HepG2 (cell line): ENCODE data around the gene BTBD19. TPM values are rescaled to one million over a fixed set of nuclear protein-coding genes. Genes with fewer than 3 reads are reported as not detected.
A peak's percentile ranks its signal among the peaks of the same experiment; 100 is the strongest.

Source experiments
- CEBPG ChIP-seq: IDR thresholded peaks from 2 replicates; pipeline ENCODE4 v1.6.1; 2016
- EEA1 ChIP-seq: sonication (generic); formaldehyde crosslinking; IDR thresholded peaks from 2 replicates; pipeline ENCODE4 v1.5.1; 2020; ENCODE audit warnings: mild to moderate bottlenecking, missing genetic modification reagents, borderline replicate concordance
- EHMT2 ChIP-seq: fragments of 200-600 bp; sonication (generic); IDR thresholded peaks from 2 replicates; pipeline ENCODE4 v1.7.0; 2017; ENCODE audit warnings: antibody characterized with exemption, low read depth, low read length, borderline replicate concordance
- FOXP4 ChIP-seq: sonication (generic); formaldehyde crosslinking; IDR thresholded peaks from 2 replicates; pipeline ENCODE4 v1.4.0; 2020; ENCODE audit warnings: missing genetic modification reagents
- HCFC1 ChIP-seq: fragments of 150-350 bp; IDR thresholded peaks from 2 replicates; pipeline ENCODE4 v1.6.1; 2014; ENCODE audit warnings: low read depth, low read length
- HDAC2 ChIP-seq: sonication (generic); formaldehyde crosslinking; IDR thresholded peaks from 2 replicates; pipeline ENCODE4 v1.4.0; 2020; ENCODE audit warnings: missing genetic modification reagents
- HOXA3 ChIP-seq: sonication (generic); formaldehyde crosslinking; IDR thresholded peaks from 2 replicates; pipeline ENCODE4 v1.5.0; 2020; ENCODE audit warnings: missing genetic modification reagents
- MATR3 ChIP-seq: sonication (generic); formaldehyde crosslinking; IDR thresholded peaks from 2 replicates; pipeline ENCODE4 v1.4.0; 2020; ENCODE audit warnings: missing genetic modification reagents
- MIER2 ChIP-seq: IDR thresholded peaks from 2 replicates; pipeline ENCODE4 v1.6.1; 2016; ENCODE audit warnings: missing biosample characterization, missing genetic modification reagents
- MNT ChIP-seq: fragments of 450-650 bp; IDR thresholded peaks from 2 replicates; pipeline ENCODE4 v1.6.1; 2016
- MXI1 ChIP-seq: IDR thresholded peaks from 3 replicates; pipeline ENCODE4 v1.6.1; 2012; ENCODE audit warnings: low read depth, low read length, inconsistent platforms, borderline replicate concordance
- PHF21A ChIP-seq: sonication (generic); formaldehyde crosslinking; IDR thresholded peaks from 2 replicates; pipeline ENCODE4 v1.5.0; 2020; ENCODE audit warnings: mild to moderate bottlenecking, missing genetic modification reagents
- SALL2 ChIP-seq: sonication (generic); formaldehyde crosslinking; IDR thresholded peaks from 2 replicates; pipeline ENCODE4 v1.8.1; 2023; ENCODE audit warnings: mild to moderate bottlenecking, missing genetic modification reagents, inconsistent platforms
- SPEN ChIP-seq: sonication (generic); formaldehyde crosslinking; IDR thresholded peaks from 2 replicates; pipeline ENCODE4 v1.5.1; 2020; ENCODE audit warnings: low read depth, mild to moderate bottlenecking, missing genetic modification reagents
- TBL1XR1 ChIP-seq: fragments of 150-350 bp; IDR thresholded peaks from 2 replicates; pipeline ENCODE4 v1.6.1; 2014; ENCODE audit warnings: borderline replicate concordance, low read length; ENCODE audit not compliant: partially characterized antibody
- THAP8 ChIP-seq: sonication (generic); formaldehyde crosslinking; IDR thresholded peaks from 2 replicates; pipeline ENCODE4 v1.5.1; 2020; ENCODE audit warnings: missing genetic modification reagents, mild to moderate bottlenecking, borderline replicate concordance
- XBP1 ChIP-seq: sonication (generic); formaldehyde crosslinking; IDR thresholded peaks from 2 replicates; pipeline ENCODE4 v1.5.0; 2020; ENCODE audit warnings: missing genetic modification reagents
- ZNF562 ChIP-seq: sonication (generic); formaldehyde crosslinking; IDR thresholded peaks from 2 replicates; pipeline ENCODE4 v1.8.0; 2022; ENCODE audit warnings: missing genetic modification reagents, borderline replicate concordance
- ZNF570 ChIP-seq: sonication (generic); formaldehyde crosslinking; IDR thresholded peaks from 2 replicates; pipeline ENCODE4 v1.4.0; 2020; ENCODE audit warnings: mild to moderate bottlenecking, missing genetic modification reagents, borderline replicate concordance
- ZNF775 ChIP-seq: sonication (generic); formaldehyde crosslinking; IDR thresholded peaks from 2 replicates; pipeline ENCODE4 v1.4.0; 2020; ENCODE audit warnings: missing genetic modification reagents, mild to moderate bottlenecking, moderate library complexity, borderline replicate concordance
- ZNF816 ChIP-seq: sonication (generic); formaldehyde crosslinking; IDR thresholded peaks from 2 replicates; pipeline ENCODE4 v1.8.0; 2022; ENCODE audit warnings: missing genetic modification reagents, mild to moderate bottlenecking, borderline replicate concordance
- polyA plus RNA-seq, 8 experiments: library from polyadenylated mRNA; depleted of rRNA in 3 of 8; stranded (reverse) in 7 of 8; unstranded in 1 of 8; fragments of >200 nt; fragmentation: Illumina TruSeq in 4 of 8; extraction: Trizol in 4 of 8; gene quantifications; 2 replicates each; pipeline versions ENCODE4 v1.2.1 to v1.2.3, GENCODE V29; 2011 to 2016; ENCODE audit warnings: low read depth in 4 of 8, missing spikeins in 1 of 8, mixed read lengths in 1 of 8; ENCODE audit not compliant: insufficient read depth in 1 of 8
- total RNA-seq, 5 experiments: library from RNA; depleted of rRNA; stranded (reverse); fragments of >200 nt; fragmentation: Illumina TruSeq; extraction: Trizol; gene quantifications; 2 replicates each; pipeline ENCODE4 v1.2.3, GENCODE V29; 2016; ENCODE audit warnings: low read depth in 1 of 5
- TF ChIP-seq, protein P1 (sequence below): sonication (generic); formaldehyde crosslinking; IDR thresholded peaks from 2 replicates; pipeline ENCODE4 v1.9.0; 2022; ENCODE audit warnings: missing genetic modification reagents, mild to moderate bottlenecking, borderline replicate concordance
- TF ChIP-seq, protein P2 (sequence below): sonication (generic); IDR thresholded peaks from 2 replicates; pipeline ENCODE4 v1.6.1; 2016; ENCODE audit warnings: low read depth, borderline replicate concordance

Gene BTBD19
- total and polyA plus RNA-seq, 2 of the 13 experiments (the other 11 are each of a cell fraction or from before 2014, with no cell fraction given): 2.7 to 6.7 TPM

DNA sequence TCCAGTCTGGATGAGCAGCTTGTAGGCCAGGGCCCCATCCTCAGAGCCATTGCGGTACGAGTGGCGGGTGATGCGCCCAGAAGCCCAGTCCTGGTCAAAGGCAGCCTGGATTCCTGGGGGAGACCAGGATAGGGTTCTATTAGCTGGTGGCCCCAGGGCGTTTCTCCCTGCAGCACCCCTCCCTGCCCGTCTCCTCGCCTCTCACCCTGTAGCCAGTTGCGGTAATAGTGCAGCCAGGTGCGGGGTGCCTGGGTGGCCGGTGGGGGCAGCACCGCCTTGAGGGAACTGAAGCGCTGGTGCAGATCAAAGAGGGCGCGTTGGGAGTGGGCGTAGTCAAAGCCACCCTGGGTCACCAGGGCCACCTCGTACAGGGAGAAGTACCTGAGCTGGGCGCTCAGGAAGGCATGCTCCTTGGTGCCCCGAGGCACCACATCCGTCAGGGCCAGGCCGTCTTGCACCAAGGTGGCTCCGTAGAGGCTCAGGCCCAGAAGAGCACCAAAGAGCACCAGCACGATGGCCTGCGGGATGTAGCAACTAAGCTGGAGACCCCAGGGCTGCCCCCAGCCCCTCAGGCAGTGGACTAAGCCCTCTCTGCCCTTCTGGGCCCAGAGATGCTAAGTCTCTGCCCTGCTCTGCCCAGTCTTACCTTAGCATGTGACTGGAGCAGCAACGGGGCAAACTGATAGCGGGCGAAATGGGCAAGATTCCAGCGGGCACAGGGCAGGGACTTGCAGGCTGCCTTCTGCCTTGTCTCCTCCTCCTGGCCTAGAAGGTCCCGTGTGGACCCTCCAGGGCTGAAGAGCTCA, 19.1 kb downstream of the BTBD19 start (continued):
- no peak for TF ChIP-seq FOXP4 (CRISPR knock-in tag)
- 0 out of 2 replicates have a peak, but pooled peaks have one; percentile 23 for TF ChIP-seq MIER2 (CRISPR knock-in tag)
- peak; percentile 8; the same call in 1 of the 2 replicates for TF ChIP-seq PHF21A
- TF ChIP-seq XBP1 (CRISPR knock-in tag): no peak
- no peak for TF ChIP-seq MNT
- TF ChIP-seq HDAC2: no peak; the same call in 1 of the 2 replicates
- peak; percentile 33; the same call in 1 of the 2 replicates for TF ChIP-seq CEBPG
- TF ChIP-seq EEA1 (CRISPR knock-in tag): 0 out of 2 replicates have a peak, but pooled peaks have one; percentile 15
- no peak for TF ChIP-seq ZNF775 (CRISPR knock-in tag)
- TF ChIP-seq TBL1XR1: no peak
- TF ChIP-seq, protein P1, sequence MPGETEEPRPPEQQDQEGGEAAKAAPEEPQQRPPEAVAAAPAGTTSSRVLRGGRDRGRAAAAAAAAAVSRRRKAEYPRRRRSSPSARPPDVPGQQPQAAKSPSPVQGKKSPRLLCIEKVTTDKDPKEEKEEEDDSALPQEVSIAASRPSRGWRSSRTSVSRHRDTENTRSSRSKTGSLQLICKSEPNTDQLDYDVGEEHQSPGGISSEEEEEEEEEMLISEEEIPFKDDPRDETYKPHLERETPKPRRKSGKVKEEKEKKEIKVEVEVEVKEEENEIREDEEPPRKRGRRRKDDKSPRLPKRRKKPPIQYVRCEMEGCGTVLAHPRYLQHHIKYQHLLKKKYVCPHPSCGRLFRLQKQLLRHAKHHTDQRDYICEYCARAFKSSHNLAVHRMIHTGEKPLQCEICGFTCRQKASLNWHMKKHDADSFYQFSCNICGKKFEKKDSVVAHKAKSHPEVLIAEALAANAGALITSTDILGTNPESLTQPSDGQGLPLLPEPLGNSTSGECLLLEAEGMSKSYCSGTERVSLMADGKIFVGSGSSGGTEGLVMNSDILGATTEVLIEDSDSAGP (CRISPR knock-in tag): peak; percentile 49; the same call in 1 of the 2 replicates
- TF ChIP-seq ZNF570 (CRISPR knock-in tag): no peak
- no peak; the same call in 1 of the 2 replicates for TF ChIP-seq SPEN (CRISPR knock-in tag)
- no peak for TF ChIP-seq EHMT2
- peak; percentile 34 for TF ChIP-seq HOXA3 (CRISPR knock-in tag)
- peak; percentile 52; the same call in 1 of the 3 replicates for TF ChIP-seq MXI1
- TF ChIP-seq, protein P2, sequence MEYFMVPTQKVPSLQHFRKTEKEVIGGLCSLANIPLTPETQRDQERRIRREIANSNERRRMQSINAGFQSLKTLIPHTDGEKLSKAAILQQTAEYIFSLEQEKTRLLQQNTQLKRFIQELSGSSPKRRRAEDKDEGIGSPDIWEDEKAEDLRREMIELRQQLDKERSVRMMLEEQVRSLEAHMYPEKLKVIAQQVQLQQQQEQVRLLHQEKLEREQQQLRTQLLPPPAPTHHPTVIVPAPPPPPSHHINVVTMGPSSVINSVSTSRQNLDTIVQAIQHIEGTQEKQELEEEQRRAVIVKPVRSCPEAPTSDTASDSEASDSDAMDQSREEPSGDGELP: peak; percentile 43; the same call in 1 of the 2 replicates
- no peak for TF ChIP-seq HCFC1
- TF ChIP-seq THAP8 (CRISPR knock-in tag): 0 out of 2 replicates have a peak, but pooled peaks have one; percentile 61
- no peak for TF ChIP-seq SALL2 (CRISPR knock-in tag)
- no peak for TF ChIP-seq ZNF816 (CRISPR knock-in tag)
- TF ChIP-seq MATR3 (CRISPR knock-in tag): no peak
- no peak for TF ChIP-seq ZNF562
